ENCODE data around the gene RYR3.

The RYR3 gene

GRCh38 chr15:33851079-33851478, 540.3 kb downstream of the RYR3 start:
- no peak for DNase-seq

- DNase-seq = no peak
These were observed 541.3 kb downstream of the RYR3 start for GRCh38 chr15:33852094-33852493.

GRCh38 chr15:33852570-33852969, 541.8 kb downstream of the RYR3 start:
- DNase-seq = no peak

- DNase-seq = no peak
These were observed 547.0 kb downstream of the RYR3 start for GRCh38 chr15:33857726-33858125.

GRCh38 chr15:33858836-33859235, 548.1 kb downstream of the RYR3 start:
- no peak for DNase-seq

GRCh38 chr15:33859992-33860545, 549.3 kb downstream of the RYR3 start:
- DNase-seq = no peak

- DNase-seq = no peak
These were observed 550.0 kb downstream of the RYR3 start for GRCh38 chr15:33860754-33861153.

- no peak for DNase-seq
These were observed 553.8 kb downstream of the RYR3 start for GRCh38 chr15:33864360-33865075.

GRCh38 chr15:33865416-33865815, 554.6 kb downstream of the RYR3 start:
- DNase-seq = no peak

GRCh38 chr15:33866101-33866737, 555.5 kb downstream of the RYR3 start:
- no peak for DNase-seq

GRCh38 chr15:33871980-33872379, 561.2 kb downstream of the RYR3 start:
- DNase-seq = no peak

GRCh38 chr15:33872416-33873106, 561.8 kb downstream of the RYR3 start:
- DNase-seq = no peak

GRCh38 chr15:33874156-33874555, 563.4 kb downstream of the RYR3 start:
- no peak for DNase-seq

- DNase-seq = no peak
These were observed 572.2 kb downstream of the RYR3 start for GRCh38 chr15:33882921-33883320.

GRCh38 chr15:33888176-33888575, 577.4 kb downstream of the RYR3 start:
- no peak for DNase-seq

- no peak for DNase-seq
These were observed 583.4 kb downstream of the RYR3 start for GRCh38 chr15:33894193-33894592.

GRCh38 chr15:33902043-33902442, 591.3 kb downstream of the RYR3 start:
- no peak for DNase-seq

- no peak for DNase-seq
These were observed 592.9 kb downstream of the RYR3 start for GRCh38 chr15:33903661-33904060.

- no peak for DNase-seq
These were observed 596.6 kb downstream of the RYR3 start for GRCh38 chr15:33907326-33907725.

- DNase-seq = no peak
These were observed 597.6 kb downstream of the RYR3 start for GRCh38 chr15:33908406-33908805.

- no peak for DNase-seq
These were observed 600.0 kb downstream of the RYR3 start for GRCh38 chr15:33910741-33911140.

- DNase-seq = no peak
These were observed 601.6 kb downstream of the RYR3 start for GRCh38 chr15:33912326-33912725.

- DNase-seq = no peak
These were observed 602.7 kb downstream of the RYR3 start for GRCh38 chr15:33913459-33913858.

All from activated naive CD4-positive, alpha-beta T cell treated with Interleukin-2 at 50 U/mL for 16 hours (primary cell).